GM12873 (cell line): ENCODE measurements around the gene GON4L.

ENCODE experiments used
- TF ChIP-seq, protein P1 (sequence below): IDR thresholded peaks from 2 replicates; pipeline ENCODE4 v1.5.1; 2012; ENCODE audit warnings: low read depth, mild to moderate bottlenecking, moderate library complexity, low read length, control low read depth; ENCODE audit not compliant: insufficient read depth; ENCODE audit errors: missing control alignments

Gene GON4L

GRCh38 chr1:155892796-155893195, 35.8 kb upstream of the GON4L start:
- TF ChIP-seq, protein P1, sequence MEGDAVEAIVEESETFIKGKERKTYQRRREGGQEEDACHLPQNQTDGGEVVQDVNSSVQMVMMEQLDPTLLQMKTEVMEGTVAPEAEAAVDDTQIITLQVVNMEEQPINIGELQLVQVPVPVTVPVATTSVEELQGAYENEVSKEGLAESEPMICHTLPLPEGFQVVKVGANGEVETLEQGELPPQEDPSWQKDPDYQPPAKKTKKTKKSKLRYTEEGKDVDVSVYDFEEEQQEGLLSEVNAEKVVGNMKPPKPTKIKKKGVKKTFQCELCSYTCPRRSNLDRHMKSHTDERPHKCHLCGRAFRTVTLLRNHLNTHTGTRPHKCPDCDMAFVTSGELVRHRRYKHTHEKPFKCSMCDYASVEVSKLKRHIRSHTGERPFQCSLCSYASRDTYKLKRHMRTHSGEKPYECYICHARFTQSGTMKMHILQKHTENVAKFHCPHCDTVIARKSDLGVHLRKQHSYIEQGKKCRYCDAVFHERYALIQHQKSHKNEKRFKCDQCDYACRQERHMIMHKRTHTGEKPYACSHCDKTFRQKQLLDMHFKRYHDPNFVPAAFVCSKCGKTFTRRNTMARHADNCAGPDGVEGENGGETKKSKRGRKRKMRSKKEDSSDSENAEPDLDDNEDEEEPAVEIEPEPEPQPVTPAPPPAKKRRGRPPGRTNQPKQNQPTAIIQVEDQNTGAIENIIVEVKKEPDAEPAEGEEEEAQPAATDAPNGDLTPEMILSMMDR, result no peak

- TF ChIP-seq, protein P1, result no peak
Observed at GRCh38 chr1:155890251-155890650, 33.2 kb upstream of the GON4L start.

DNA sequence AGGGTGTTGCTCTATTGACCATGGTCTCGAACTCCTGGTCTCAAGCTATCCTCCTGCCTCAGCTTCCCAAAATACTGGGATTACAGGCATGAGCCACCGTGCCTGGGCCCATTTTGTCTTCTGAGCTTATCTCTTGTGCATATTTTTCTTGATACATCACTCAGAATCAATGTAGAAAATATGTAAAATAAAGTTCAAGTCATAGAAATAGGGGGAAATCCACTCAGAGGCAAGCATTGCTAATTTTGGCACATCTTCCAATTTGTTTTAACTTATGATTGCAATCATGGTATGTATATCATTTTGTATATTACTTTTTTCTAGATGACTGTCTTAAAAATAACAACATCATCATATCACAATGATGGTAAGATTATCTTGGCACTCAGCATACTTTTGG, 32.6 kb upstream of the GON4L start:
- TF ChIP-seq, protein P1, result no peak

DNA sequence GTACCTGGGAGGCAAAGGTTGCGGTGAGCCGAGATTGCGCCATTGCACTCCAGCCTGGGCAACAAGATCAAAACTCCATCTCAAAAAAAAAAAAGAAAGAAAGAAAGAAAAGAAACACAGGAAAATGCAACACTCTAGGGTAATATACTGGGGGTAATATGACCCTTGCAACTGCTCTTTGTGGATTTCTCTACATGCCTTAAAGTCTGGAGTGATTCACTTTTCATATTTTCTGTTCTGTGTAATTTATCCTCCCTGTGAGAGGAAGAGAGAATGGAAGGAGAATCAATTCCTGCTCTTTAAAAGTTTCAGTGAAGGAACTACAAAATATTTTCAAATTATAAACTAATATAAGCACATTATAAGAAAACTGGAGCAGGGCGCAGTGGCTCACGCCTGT, 31.5 kb upstream of the GON4L start:
- TF ChIP-seq, protein P1, result no peak

DNA sequence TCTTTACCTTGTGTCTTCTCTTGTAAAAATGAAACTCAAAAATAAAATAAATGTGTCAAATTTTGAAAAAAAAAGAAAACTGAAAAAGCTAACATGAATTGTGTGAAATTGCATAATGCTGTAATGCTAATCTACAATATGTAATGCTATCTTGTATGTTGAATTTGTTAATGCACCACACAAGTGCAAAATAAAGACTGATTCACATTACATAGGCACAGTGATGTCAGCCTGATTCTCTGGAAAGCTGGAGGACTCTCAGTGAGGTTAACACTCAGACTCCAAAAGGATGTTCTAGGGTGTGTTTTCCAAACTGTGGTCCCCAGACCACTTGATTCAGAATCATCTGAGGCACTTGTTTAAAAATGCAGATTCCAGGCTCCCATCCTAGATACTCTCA, 28.0 kb upstream of the GON4L start:
- TF ChIP-seq, protein P1, result no peak

DNA sequence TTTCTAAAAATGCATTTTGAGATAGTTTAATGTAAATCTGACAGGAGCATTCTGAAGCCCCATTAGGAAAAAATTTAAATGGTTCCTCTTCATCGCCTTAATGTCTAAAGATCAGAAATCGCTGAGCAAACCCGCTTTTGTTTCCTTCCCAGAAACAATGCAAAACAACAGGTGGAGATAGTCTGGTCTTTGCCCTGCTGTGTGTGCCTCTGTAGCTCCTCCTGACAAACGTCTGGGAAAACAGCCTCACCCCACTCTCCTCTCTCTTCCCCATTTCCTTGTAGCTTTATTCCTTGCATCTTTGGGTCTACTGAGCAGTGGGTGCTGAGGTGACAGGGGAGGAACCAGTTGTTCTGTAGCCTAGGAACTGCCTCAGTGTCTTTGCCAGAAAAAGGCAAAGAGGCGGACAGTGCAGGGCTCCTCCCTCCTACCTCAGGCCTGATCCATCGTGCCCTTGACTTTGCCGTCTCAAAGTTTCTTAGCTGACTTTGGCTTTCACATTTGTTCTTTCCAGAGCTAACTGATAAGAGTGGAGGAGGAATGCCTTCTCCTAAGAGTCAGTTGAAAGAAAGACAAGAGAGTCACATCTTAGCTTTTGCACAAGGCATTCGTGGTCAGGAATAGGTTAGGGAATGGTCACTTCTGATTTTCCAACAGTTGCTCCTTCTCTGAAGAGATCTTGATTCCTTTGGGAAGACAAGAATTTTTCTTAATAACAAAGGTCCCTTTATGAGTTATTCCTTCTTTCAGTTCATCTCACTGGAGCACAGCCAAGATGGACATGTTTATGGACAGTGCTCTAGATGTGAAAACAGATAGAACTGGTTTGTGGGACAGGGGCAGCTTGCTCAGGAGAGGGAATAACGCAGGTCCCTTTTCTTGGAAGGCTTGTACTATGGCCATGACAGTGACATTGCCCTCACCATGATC, 27.3 kb upstream of the GON4L start:
- TF ChIP-seq, protein P1, result no peak

DNA sequence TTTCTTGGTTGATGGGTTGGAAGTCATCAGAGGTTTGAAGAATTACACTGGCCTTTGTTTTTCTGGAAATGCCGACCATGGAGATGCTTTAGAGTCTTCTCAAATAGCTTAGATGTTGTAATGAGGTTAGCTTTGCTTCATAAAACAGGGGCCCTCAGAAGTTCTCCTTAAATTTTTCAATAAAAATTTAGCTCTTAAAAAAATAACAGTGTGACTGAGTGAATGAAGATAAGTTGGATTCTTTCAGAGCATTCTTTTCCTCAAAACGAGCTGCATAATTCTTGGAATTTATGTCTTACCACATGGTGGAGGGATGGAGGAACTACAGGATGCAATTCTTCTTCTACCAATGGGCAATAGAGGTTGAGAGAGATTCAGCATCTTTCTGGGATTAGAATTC, 25.8 kb upstream of the GON4L start:
- TF ChIP-seq, protein P1, result no peak
